GM18505 (cell line): ENCODE results near the gene PRDM5.

ENCODE experiments used
- ATAC-seq: cut with Tn5 transposase; IDR thresholded peaks from one replicate; pipeline ENCODE4 v1.9.1; 2021; ENCODE audit not compliant: unreplicated experiment
- POLR2A ChIP-seq: IDR thresholded peaks from 4 replicates; pipeline ENCODE4 v1.6.1; 2011; ENCODE audit warnings: borderline replicate concordance; ENCODE audit not compliant: insufficient read depth, insufficient read length; ENCODE audit errors: extremely low read depth

PRDM5 gene

GRCh38 chr4:120691536-120691935, 231.0 kb downstream of the PRDM5 start:
- ATAC-seq, result no peak
- TF ChIP-seq POLR2A, result no peak

DNA sequence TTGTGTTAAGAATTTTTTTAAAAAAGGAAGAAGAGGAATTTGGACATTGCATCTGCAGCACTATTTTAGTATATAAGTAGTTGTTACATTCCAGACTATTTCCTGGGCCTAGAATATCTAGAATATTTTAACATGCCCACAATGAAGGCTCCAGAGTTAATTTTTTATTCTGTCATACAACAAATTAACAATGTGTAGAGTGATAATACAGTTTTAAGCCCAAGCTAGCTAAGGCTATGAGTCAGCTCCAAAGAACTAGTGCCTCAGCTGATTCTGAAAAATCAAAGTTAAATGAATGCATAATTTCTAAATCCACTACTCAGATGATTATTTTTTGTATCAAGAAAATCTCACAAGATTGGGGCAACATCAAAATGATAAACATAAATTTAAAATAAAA, 231.4 kb downstream of the PRDM5 start:
- no peak for TF ChIP-seq POLR2A
- no peak for ATAC-seq

- no peak for TF ChIP-seq POLR2A
- ATAC-seq, result no peak
These were observed 233.7 kb downstream of the PRDM5 start for GRCh38 chr4:120688791-120689190.

- ATAC-seq, result no peak
- TF ChIP-seq POLR2A, result no peak
These were observed 236.7 kb downstream of the PRDM5 start for GRCh38 chr4:120685756-120686278.

DNA sequence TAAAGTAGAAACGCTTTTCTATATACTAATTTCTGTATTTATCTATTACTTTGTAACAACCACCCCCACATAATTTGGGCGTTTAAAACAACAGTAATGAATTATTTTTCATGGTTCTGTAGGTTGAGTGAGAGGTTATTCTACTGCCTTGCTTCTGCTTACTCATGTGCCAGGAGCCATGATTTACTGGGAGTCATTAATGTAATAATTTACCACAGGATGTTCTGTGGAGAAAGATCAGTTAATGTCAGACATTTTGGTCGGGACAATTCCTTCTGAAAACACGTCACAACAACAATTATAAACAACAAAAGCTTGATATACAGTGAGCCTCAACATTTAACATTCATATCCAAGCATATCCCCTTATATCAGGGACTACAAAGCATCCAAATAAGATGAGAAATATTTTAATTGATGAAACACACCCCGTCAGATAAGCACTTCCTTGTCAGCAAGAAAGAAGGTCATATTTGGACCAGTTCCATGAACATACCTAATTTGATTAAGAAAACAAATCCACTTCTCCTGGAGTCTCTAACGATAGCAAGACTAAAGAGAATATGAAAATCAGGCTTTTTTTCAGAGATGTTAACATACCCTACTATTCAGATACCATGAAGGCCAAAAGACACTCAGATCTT, 238.5 kb downstream of the PRDM5 start:
- TF ChIP-seq POLR2A, result no peak
- no peak for ATAC-seq

DNA sequence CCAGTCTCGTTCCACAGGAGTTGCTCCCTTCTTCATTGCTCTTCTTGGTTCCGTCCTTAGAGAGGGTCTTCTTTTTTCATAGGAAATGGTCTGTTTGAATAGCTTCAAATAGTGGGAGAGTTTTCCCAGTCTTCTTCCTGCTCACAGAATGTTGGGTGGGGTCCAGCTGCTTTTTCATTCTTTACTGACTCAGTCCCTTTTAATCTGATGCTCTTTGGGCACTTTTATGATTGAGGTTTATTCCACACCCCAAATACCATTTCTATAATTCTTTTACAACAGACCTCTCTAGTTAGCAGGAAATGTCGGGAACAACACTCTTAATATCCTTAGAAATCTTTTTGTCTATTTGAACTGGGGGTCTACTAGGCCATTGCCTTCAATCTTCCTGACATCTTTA, 239.5 kb downstream of the PRDM5 start:
- ATAC-seq, result no peak

DNA sequence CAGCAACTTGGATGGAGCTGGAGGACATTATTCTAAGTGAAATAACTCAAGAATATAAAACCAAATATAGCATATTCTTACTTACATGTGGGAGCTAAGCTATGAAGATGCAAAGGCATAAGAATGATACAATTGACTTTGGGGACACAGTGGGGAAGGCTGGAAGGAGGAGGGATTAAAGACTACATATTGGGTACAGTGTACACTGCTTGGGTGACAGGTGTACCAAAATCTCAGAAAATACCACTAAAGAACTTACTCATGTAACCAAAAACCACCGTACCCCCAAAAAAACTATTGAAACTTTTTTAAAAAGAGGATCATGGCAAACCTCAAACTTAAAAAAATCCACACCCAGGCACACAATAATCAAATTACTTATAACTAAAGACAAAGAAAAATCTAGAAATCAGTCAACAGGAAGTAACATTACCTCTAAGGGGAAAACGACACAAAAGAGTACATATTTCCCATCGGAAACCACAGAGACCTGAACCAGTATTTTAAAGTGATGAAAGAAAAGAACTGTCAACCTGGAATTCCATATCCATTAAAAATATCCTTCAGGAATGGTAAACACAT, 241.8 kb downstream of the PRDM5 start:
- no peak for TF ChIP-seq POLR2A
- ATAC-seq, result no peak

More for the DNA sequence above, 239.5 kb downstream of the PRDM5 start:
- no peak for TF ChIP-seq POLR2A

DNA sequence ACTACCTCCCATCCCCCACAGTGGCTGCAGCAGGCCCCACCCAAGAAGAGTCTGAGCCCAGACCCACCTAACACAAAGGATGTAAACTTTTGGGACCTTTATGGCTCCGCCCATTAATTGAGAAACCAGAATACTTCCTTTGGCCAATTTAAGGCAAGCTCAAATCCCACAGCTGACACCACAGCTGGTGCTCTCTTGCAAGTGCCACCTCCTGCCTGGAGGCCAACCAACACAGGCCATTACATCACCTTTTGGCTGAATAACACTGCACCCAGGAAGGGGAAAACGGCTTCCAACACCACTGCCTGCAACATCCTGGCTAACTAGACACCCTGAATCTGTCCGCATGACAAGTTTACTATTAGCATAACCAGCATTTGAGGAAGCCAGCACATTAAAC, 248.8 kb downstream of the PRDM5 start:
- ATAC-seq, result no peak
- TF ChIP-seq POLR2A, result no peak

- TF ChIP-seq POLR2A, result no peak
- ATAC-seq, result no peak
These were observed 249.9 kb downstream of the PRDM5 start for GRCh38 chr4:120672558-120673147.

- ATAC-seq, result no peak
- no peak for TF ChIP-seq POLR2A
These were observed 250.4 kb downstream of the PRDM5 start for GRCh38 chr4:120672076-120672475.

DNA sequence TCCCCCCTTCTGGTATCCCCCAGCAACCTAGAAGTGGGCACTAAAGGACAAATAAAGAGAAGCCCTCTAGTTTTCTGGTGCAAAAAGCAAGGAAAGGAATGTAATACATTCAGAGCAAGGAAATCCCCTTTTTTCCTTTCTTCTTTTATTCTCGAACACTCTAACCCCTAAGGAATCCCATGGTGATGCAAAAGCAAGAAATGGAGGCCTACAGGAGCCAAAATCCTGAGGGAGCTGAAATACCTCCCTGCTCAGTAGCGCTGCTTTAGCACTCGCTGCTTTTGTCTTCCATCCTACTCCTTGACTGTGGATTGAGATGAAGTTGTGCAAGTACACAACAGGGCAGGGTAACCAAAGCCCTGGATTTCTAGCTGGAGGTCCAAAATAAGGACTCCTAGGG, 251.0 kb downstream of the PRDM5 start:
- no peak for TF ChIP-seq POLR2A
- no peak for ATAC-seq

GRCh38 chr4:120667102-120667501, 255.4 kb downstream of the PRDM5 start:
- no peak for ATAC-seq
- TF ChIP-seq POLR2A, result no peak

- ATAC-seq, result no peak
- no peak for TF ChIP-seq POLR2A
These were observed 257.7 kb downstream of the PRDM5 start for GRCh38 chr4:120664851-120665250.

DNA sequence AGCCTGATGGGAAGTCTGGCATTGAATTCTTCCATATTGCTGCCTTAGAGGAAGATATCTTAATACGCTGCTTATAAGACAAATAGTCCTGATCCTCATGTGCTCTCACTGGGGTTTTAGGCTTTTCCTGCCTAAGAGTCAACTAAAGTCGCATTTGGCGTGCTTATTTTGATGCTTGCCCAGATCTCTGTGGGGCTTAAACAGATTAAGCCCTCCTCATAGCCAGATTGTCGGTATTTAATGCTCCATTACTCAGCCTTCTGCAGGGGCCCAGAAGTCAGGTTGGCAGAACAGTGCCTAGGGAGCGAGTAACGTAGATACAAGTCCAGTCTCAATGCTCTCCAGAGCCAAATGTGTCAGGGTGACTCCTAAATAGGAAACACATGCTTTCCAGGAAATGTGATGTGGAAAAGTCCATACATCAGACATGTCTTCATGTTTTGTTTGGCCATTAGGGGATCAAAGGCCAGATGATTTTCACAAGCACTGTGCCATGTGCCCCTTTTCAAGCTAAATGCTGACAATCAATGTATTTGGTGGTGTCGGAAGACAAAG, 262.8 kb downstream of the PRDM5 start:
- ATAC-seq, result no peak
- no peak for TF ChIP-seq POLR2A
